Fibroblast of mammary gland (primary cell): ENCODE measurements around the gene AKR1B15.
"Not testable (repeated sequence)": the region's sequence is repeated elsewhere in the genome, so short reads cannot be mapped to it uniquely, and the experiment has no call there.

ENCODE experiments used
- DNase-seq: peaks from one replicate; pipeline ENCODE4 v3.0.0-alpha.2; 2010; ENCODE audit warnings: low read depth
- H3K4me3 ChIP-seq: 2 replicates; pipeline ENCODE4 v1.5.1; 2011; ENCODE audit warnings: low read depth, mild to moderate bottlenecking, low read length, moderate library complexity; ENCODE audit not compliant: control insufficient read depth
- CTCF ChIP-seq: conservative IDR thresholded peaks from 2 replicates; pipeline ENCODE4 v1.5.1; 2011; ENCODE audit warnings: low read depth, low read length, inconsistent platforms; ENCODE audit not compliant: control insufficient read depth, insufficient read depth

The AKR1B15 gene

GRCh38 chr7:134515569-134516468, 33.1 kb upstream of the AKR1B15 start:
- DNase-seq, result peak; percentile 98
- H3K4me3 ChIP-seq, result no peak overlapping the region

GRCh38 chr7:134520130-134520529, 28.8 kb upstream of the AKR1B15 start:
- no peak overlapping the region for H3K4me3 ChIP-seq
- peak; percentile 31 for DNase-seq
- TF ChIP-seq CTCF, result peak; percentile 32

More at GRCh38 chr7:134515569-134516468, 33.1 kb upstream of the AKR1B15 start:
- no peak for TF ChIP-seq CTCF

- no peak for TF ChIP-seq CTCF
- H3K4me3 ChIP-seq, result no peak overlapping the region
- no peak for DNase-seq
Observed at GRCh38 chr7:134522601-134523000, 26.3 kb upstream of the AKR1B15 start.

- not testable (repeated sequence) for H3K4me3 ChIP-seq, DNase-seq
Observed at GRCh38 chr7:134525449-134525848, 23.5 kb upstream of the AKR1B15 start.

- not testable (repeated sequence) for H3K4me3 ChIP-seq, DNase-seq
Observed at GRCh38 chr7:134526552-134527248, 22.2 kb upstream of the AKR1B15 start.

- no peak overlapping the region for H3K4me3 ChIP-seq
Observed at GRCh38 chr7:134527979-134528371, 20.9 kb upstream of the AKR1B15 start.

GRCh38 chr7:134528749-134529148, 20.2 kb upstream of the AKR1B15 start:
- no peak for TF ChIP-seq CTCF
- no peak overlapping the region for H3K4me3 ChIP-seq
- no peak for DNase-seq

More at GRCh38 chr7:134527979-134528371, 20.9 kb upstream of the AKR1B15 start:
- peak; percentile 83 for DNase-seq
- no peak for TF ChIP-seq CTCF
